TTC549 (cell line): ENCODE results near the gene WDFY3.
"Not testable (repeated sequence)": the region's sequence is repeated elsewhere in the genome, so short reads cannot be mapped to it uniquely, and the experiment has no call there.

Experiments used
- FAIRE-seq: peaks from 2 replicates; lab custom pipeline; 2012; peaks lifted over from hg19 to GRCh38; lab: Jason Lieb, UNC

Gene WDFY3

GRCh38 chr4:84672177-84672576 lies 294.3 kb downstream of the WDFY3 start:
- FAIRE-seq = no peak

- FAIRE-seq = no peak
These were observed 297.3 kb downstream of the WDFY3 start for GRCh38 chr4:84669201-84669600.

GRCh38 chr4:84666439-84666838 lies 300.1 kb downstream of the WDFY3 start:
- no peak for FAIRE-seq

GRCh38 chr4:84664767-84665166 lies 301.7 kb downstream of the WDFY3 start:
- not testable (repeated sequence) for FAIRE-seq

- FAIRE-seq = no peak
These were observed 305.1 kb downstream of the WDFY3 start for GRCh38 chr4:84661191-84661939.

- FAIRE-seq = no peak
These were observed 305.9 kb downstream of the WDFY3 start for GRCh38 chr4:84660606-84661005.

- no peak for FAIRE-seq
These were observed 314.0 kb downstream of the WDFY3 start for GRCh38 chr4:84652478-84652877.

GRCh38 chr4:84651499-84651898 lies 315.0 kb downstream of the WDFY3 start:
- FAIRE-seq = no peak

- no peak for FAIRE-seq
These were observed 317.4 kb downstream of the WDFY3 start for GRCh38 chr4:84648863-84649647.

- FAIRE-seq = no peak
These were observed 318.3 kb downstream of the WDFY3 start for GRCh38 chr4:84648178-84648577.

- no peak for FAIRE-seq
These were observed 319.1 kb downstream of the WDFY3 start for GRCh38 chr4:84647312-84647884.

- FAIRE-seq = no peak
These were observed 322.4 kb downstream of the WDFY3 start for GRCh38 chr4:84644087-84644486.

- FAIRE-seq = no peak
These were observed 327.3 kb downstream of the WDFY3 start for GRCh38 chr4:84639145-84639544.

GRCh38 chr4:84638092-84638491 lies 328.4 kb downstream of the WDFY3 start:
- no peak for FAIRE-seq

- no peak for FAIRE-seq
These were observed 331.5 kb downstream of the WDFY3 start for GRCh38 chr4:84634961-84635360.

GRCh38 chr4:84632092-84632491 lies 334.4 kb downstream of the WDFY3 start:
- no peak for FAIRE-seq

GRCh38 chr4:84631573-84631972 lies 334.9 kb downstream of the WDFY3 start:
- no peak for FAIRE-seq

GRCh38 chr4:84626673-84627072 lies 339.8 kb downstream of the WDFY3 start:
- FAIRE-seq = no peak

GRCh38 chr4:84623661-84624060 lies 342.8 kb downstream of the WDFY3 start:
- FAIRE-seq = no peak

- FAIRE-seq = no peak
These were observed 343.5 kb downstream of the WDFY3 start for GRCh38 chr4:84622959-84623358.
